HEK293 (cell line): Measurements from ENCODE around the gene CNTFR.

ENCODE experiments used
- CTCF ChIA-PET: fragments of 350-600 bp; formaldehyde crosslinking; extraction: SDS; loops from one replicate; lab custom pipeline; 2021; ENCODE audit warnings: antibody characterized with exemption; lab: Yijun Ruan, JAX
- POLR2A ChIA-PET: fragments of 300-600 bp; formaldehyde crosslinking; extraction: SDS; loops from one replicate; lab custom pipeline; 2020; ENCODE audit warnings: antibody characterized with exemption, inconsistent platforms; lab: Yijun Ruan, JAX
- H3K27ac ChIP-seq: fragments of 200-500 bp; sonication (Bioruptor generic); 2 replicates; pipeline ENCODE4 v1.5.1; 2014; ENCODE audit warnings: low read depth, low read length, control low read depth, inconsistent platforms; ENCODE audit errors: extremely low read depth
- H3K36me3 ChIP-seq, 2 experiments: fragments of 200-500 bp in 1 of 2; sonication (Bioruptor generic) in 1 of 2; 1 replicate in 1 of 2; 2 replicates in 1 of 2; pipeline ENCODE4 v1.5.1; 2014 to 2017; ENCODE audit warnings: inconsistent platforms in 2 of 2, low read length in 2 of 2; ENCODE audit not compliant: control insufficient read depth in 2 of 2, insufficient read depth in 1 of 2
- H3K4me1 ChIP-seq: fragments of 200-500 bp; sonication (Bioruptor generic); 2 replicates; pipeline ENCODE4 v1.5.1; 2014; ENCODE audit warnings: mild to moderate bottlenecking, low read length, inconsistent platforms; ENCODE audit not compliant: control insufficient read depth, insufficient read depth
- H3K4me3 ChIP-seq: 2 replicates; pipeline ENCODE4 v1.5.1; 2011; ENCODE audit warnings: low read depth, mild to moderate bottlenecking, control low read depth, low read length, moderate library complexity
- H3K9me3 ChIP-seq: fragments of 200-500 bp; sonication (Bioruptor generic); 2 replicates; pipeline ENCODE4 v1.5.1; 2014; ENCODE audit warnings: low read depth, low read length, inconsistent platforms; ENCODE audit not compliant: control insufficient read depth, insufficient read depth
- GLIS1 ChIP-seq: fragments of 450-650 bp; formaldehyde crosslinking; IDR thresholded peaks from 2 replicates; pipeline ENCODE4 v1.5.1; 2016; ENCODE audit warnings: missing biosample characterization, missing genetic modification characterization
- SALL2 ChIP-seq: fragments of 450-650 bp; formaldehyde crosslinking; IDR thresholded peaks from 2 replicates; pipeline ENCODE4 v1.5.0; 2017; ENCODE audit warnings: missing biosample characterization, mild to moderate bottlenecking, missing genetic modification characterization, borderline replicate concordance
- ZEB2 ChIP-seq: fragments of 450-650 bp; formaldehyde crosslinking; IDR thresholded peaks from 2 replicates; pipeline ENCODE4 v1.5.1; 2016; ENCODE audit warnings: missing biosample characterization, missing genetic modification characterization
- ZFHX2 ChIP-seq: fragments of 450-650 bp; formaldehyde crosslinking; conservative IDR thresholded peaks from 2 replicates; pipeline ENCODE4 v1.5.1; 2016; ENCODE audit warnings: missing biosample characterization, missing genetic modification characterization
- ZNF133 ChIP-seq: fragments of 450-650 bp; formaldehyde crosslinking; IDR thresholded peaks from 2 replicates; pipeline ENCODE4 v1.5.1; 2016; ENCODE audit warnings: missing biosample characterization, missing genetic modification characterization
- ZNF23 ChIP-seq: fragments of 450-650 bp; formaldehyde crosslinking; IDR thresholded peaks from 2 replicates; pipeline ENCODE4 v1.5.1; 2016; ENCODE audit warnings: missing biosample characterization, missing genetic modification characterization, borderline replicate concordance
- ZNF24 ChIP-seq: fragments of 450-650 bp; formaldehyde crosslinking; IDR thresholded peaks from 2 replicates; pipeline ENCODE4 v1.5.1; 2016; ENCODE audit warnings: missing biosample characterization, missing genetic modification characterization
- ZNF292 ChIP-seq: fragments of 450-650 bp; formaldehyde crosslinking; IDR thresholded peaks from 2 replicates; pipeline ENCODE4 v1.5.1; 2016; ENCODE audit warnings: low read depth, missing biosample characterization, missing genetic modification characterization, borderline replicate concordance
- ZNF311 ChIP-seq: fragments of 450-650 bp; formaldehyde crosslinking; IDR thresholded peaks from 2 replicates; pipeline ENCODE4 v1.5.1; 2017; ENCODE audit warnings: missing biosample characterization, missing genetic modification characterization, borderline replicate concordance
- ZNF350 ChIP-seq: fragments of 450-650 bp; formaldehyde crosslinking; IDR thresholded peaks from 2 replicates; pipeline ENCODE4 v1.5.0; 2017; ENCODE audit warnings: missing biosample characterization, mild to moderate bottlenecking, missing genetic modification characterization
- ZNF416 ChIP-seq: fragments of 450-650 bp; formaldehyde crosslinking; IDR thresholded peaks from 2 replicates; pipeline ENCODE4 v1.5.1; 2016; ENCODE audit warnings: missing biosample characterization, missing genetic modification characterization
- ZNF426 ChIP-seq: fragments of 450-650 bp; formaldehyde crosslinking; IDR thresholded peaks from 2 replicates; pipeline ENCODE4 v1.5.1; 2017; ENCODE audit warnings: missing biosample characterization, missing genetic modification characterization, mild to moderate bottlenecking, inconsistent platforms, moderate library complexity
- ZNF48 ChIP-seq: fragments of 450-650 bp; formaldehyde crosslinking; IDR thresholded peaks from 2 replicates; pipeline ENCODE4 v1.5.1; 2016; ENCODE audit warnings: missing biosample characterization, missing genetic modification characterization
- ZNF501 ChIP-seq: fragments of 450-650 bp; formaldehyde crosslinking; IDR thresholded peaks from 2 replicates; pipeline ENCODE4 v1.5.1; 2016; ENCODE audit warnings: missing biosample characterization, missing genetic modification characterization
- ZNF571 ChIP-seq: fragments of 450-650 bp; formaldehyde crosslinking; IDR thresholded peaks from 2 replicates; pipeline ENCODE4 v1.5.0; 2017; ENCODE audit warnings: missing biosample characterization, missing genetic modification characterization
- ZNF664 ChIP-seq: fragments of 450-650 bp; formaldehyde crosslinking; IDR thresholded peaks from 2 replicates; pipeline ENCODE4 v1.5.1; 2016; ENCODE audit warnings: missing biosample characterization, missing genetic modification characterization
- ZNF692 ChIP-seq: fragments of 450-650 bp; formaldehyde crosslinking; IDR thresholded peaks from 2 replicates; pipeline ENCODE4 v1.5.1; 2016; ENCODE audit warnings: missing biosample characterization, missing genetic modification characterization
- ZNF776 ChIP-seq: fragments of 450-650 bp; formaldehyde crosslinking; IDR thresholded peaks from 2 replicates; pipeline ENCODE4 v1.5.0; 2017; ENCODE audit warnings: missing biosample characterization, missing genetic modification characterization, borderline replicate concordance
- ZNF785 ChIP-seq: fragments of 450-650 bp; formaldehyde crosslinking; IDR thresholded peaks from 2 replicates; pipeline ENCODE4 v1.5.1; 2016; ENCODE audit warnings: missing biosample characterization, missing genetic modification characterization
- TF ChIP-seq, protein P1 (sequence below): fragments of 450-650 bp; formaldehyde crosslinking; IDR thresholded peaks from 2 replicates; pipeline ENCODE4 v1.5.1; 2017; ENCODE audit warnings: missing biosample characterization, missing genetic modification characterization
- TF ChIP-seq, protein P2 (sequence below): fragments of 450-650 bp; formaldehyde crosslinking; IDR thresholded peaks from 2 replicates; pipeline ENCODE4 v1.5.1; 2016; ENCODE audit warnings: missing biosample characterization, missing genetic modification characterization, borderline replicate concordance
- TF ChIP-seq, protein P3 (sequence below): fragments of 450-650 bp; formaldehyde crosslinking; IDR thresholded peaks from 2 replicates; pipeline ENCODE4 v1.5.1; 2016; ENCODE audit warnings: missing biosample characterization, missing genetic modification characterization

Gene CNTFR

DNA sequence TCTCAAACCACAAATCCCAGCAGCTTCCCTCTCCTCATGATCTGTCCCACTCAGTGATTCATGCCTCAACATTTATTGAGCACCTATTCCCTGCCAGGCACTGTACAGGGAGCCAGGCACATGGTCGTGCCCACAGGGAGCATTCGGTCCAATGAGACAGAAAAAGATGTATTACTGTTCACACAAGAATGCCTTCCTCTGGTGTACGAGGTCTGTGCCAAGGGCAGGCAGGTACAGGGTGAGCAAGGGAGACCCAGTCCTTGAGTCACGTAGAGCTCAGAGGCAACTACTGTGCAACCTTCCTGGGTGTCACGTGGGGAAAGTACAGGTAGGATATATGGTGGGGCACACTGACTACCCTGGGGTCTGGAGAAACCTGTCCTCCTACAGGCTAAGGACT lies 4.6 kb downstream of the CNTFR start:
- CTCF ChIA-PET, result interaction anchor here (1.5 to 3.2 kb wide), 2 partner anchors 23 to 36 kb away, joined by 4 to 16 read pairs; no protein-coding TSS in a partner anchor

DNA sequence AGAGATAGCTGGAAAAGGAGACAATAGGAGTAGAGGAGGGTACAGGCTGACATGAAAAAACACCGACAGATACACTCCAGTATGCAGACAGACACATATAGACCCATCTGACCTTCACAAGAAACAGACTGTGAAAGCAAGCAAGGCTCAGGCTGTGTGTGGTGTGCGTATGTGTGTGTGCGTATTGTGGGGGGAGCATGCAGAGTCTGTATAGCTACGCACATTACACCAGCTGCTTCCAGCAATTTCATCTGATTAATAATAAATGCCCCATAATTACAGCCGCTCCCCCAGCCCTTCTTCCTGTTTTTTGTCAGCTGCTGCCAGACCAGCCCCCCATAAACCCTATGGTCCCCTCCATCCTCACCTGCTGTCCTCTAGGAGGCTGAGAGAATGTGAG lies 6.7 kb downstream of the CNTFR start:
- H3K4me3 ChIP-seq, result no peak overlapping the region
- no peak overlapping the region for H3K27ac ChIP-seq
- no peaks in the 10 kb centered on the region for H3K4me1 ChIP-seq
- CTCF ChIA-PET, result interaction anchor here (0.9 to 5.3 kb wide), 5 partner anchors 9 to 179 kb away, joined by 3 to 40 read pairs (median 10); no protein-coding TSS in a partner anchor
- H3K36me3 ChIP-seq, result no peaks in the 10 kb centered on the region
- TF ChIP-seq ZNF133, result no peak
- no peak for TF ChIP-seq ZNF350 (tag by site-specific recombination)
- no peak for TF ChIP-seq ZNF311
- TF ChIP-seq ZNF416 (tag by site-specific recombination), result no peak
- TF ChIP-seq ZNF23, result no peak
- POLR2A ChIA-PET, result interaction anchor here (0.6 to 0.7 kb wide), 2 partner anchors 52 to 179 kb away, joined by 3 to 5 read pairs; no protein-coding TSS in a partner anchor
- no peaks in the 10 kb centered on the region for H3K9me3 ChIP-seq

More for the DNA sequence above, 4.6 kb downstream of the CNTFR start:
- H3K36me3 ChIP-seq, result no peaks in the 10 kb centered on the region
- TF ChIP-seq ZNF426 (tag by site-specific recombination) (no peak), ZNF48 (tag by site-specific recombination) (no peak), ZEB2 (tag by site-specific recombination) (no peak), ZNF24 (tag by site-specific recombination) (no peak)
- TF ChIP-seq, protein P1, sequence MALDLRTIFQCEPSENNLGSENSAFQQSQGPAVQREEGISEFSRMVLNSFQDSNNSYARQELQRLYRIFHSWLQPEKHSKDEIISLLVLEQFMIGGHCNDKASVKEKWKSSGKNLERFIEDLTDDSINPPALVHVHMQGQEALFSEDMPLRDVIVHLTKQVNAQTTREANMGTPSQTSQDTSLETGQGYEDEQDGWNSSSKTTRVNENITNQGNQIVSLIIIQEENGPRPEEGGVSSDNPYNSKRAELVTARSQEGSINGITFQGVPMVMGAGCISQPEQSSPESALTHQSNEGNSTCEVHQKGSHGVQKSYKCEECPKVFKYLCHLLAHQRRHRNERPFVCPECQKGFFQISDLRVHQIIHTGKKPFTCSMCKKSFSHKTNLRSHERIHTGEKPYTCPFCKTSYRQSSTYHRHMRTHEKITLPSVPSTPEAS, result no peak
- no peaks in the 10 kb centered on the region for H3K4me1 ChIP-seq
- H3K4me3 ChIP-seq, result no peak overlapping the region
- H3K27ac ChIP-seq, result no peak overlapping the region
- H3K9me3 ChIP-seq, result no peaks in the 10 kb centered on the region
- POLR2A ChIA-PET, result no interaction called here

DNA sequence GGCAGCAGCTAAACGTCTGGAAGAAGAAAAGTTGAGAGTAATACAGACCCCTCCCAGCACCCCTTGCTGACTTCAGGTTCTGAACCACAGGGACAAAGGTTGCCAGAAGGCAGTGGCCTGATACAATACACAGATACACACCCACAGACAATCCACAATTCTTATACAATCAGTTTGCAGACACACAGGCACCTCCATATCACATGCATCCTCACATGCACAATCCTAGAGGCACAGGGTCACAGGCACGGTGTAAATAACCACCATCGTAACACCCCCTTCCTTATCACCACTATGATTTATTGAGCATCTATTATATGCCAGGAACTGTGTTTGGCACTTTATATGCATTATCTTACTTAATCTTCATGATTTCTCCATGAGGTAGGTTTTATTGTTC lies 8.2 kb downstream of the CNTFR start:
- no peak overlapping the region for H3K4me3 ChIP-seq
- no peaks in the 10 kb centered on the region for H3K4me1 ChIP-seq
- no peaks in the 10 kb centered on the region for H3K9me3 ChIP-seq
- H3K36me3 ChIP-seq, result no peaks in the 10 kb centered on the region
- ChIA-PET CTCF (interaction anchor here (1.5 to 5.3 kb wide), 5 partner anchors 10 to 34 kb away, joined by 3 to 40 read pairs (median 10); no protein-coding TSS in a partner anchor), POLR2A (no interaction called here)
- TF ChIP-seq ZNF785 (no peak), ZNF664 (tag by site-specific recombination) (peak; percentile 84)
- no peak overlapping the region for H3K27ac ChIP-seq

GRCh38 chr9:34580358-34580757 lies 9.2 kb downstream of the CNTFR start:
- POLR2A ChIA-PET, result interaction anchor here (0.9 kb wide), 1 partner anchor 57 kb away, joined by 3 read pairs; the partner anchor contains the start of gene SIGMAR1
- Histone ChIP-seq H3K36me3 (no peaks in the 10 kb centered on the region), H3K9me3 (no peaks in the 10 kb centered on the region), H3K4me3 (no peak overlapping the region), H3K27ac (no peak overlapping the region), H3K4me1 (no peaks in the 10 kb centered on the region)
- CTCF ChIA-PET, result interaction anchor here (0.5 to 5.3 kb wide), 7 partner anchors 11 to 78 kb away, joined by 3 to 40 read pairs (median 3); no protein-coding TSS in a partner anchor
- TF ChIP-seq, protein P2, sequence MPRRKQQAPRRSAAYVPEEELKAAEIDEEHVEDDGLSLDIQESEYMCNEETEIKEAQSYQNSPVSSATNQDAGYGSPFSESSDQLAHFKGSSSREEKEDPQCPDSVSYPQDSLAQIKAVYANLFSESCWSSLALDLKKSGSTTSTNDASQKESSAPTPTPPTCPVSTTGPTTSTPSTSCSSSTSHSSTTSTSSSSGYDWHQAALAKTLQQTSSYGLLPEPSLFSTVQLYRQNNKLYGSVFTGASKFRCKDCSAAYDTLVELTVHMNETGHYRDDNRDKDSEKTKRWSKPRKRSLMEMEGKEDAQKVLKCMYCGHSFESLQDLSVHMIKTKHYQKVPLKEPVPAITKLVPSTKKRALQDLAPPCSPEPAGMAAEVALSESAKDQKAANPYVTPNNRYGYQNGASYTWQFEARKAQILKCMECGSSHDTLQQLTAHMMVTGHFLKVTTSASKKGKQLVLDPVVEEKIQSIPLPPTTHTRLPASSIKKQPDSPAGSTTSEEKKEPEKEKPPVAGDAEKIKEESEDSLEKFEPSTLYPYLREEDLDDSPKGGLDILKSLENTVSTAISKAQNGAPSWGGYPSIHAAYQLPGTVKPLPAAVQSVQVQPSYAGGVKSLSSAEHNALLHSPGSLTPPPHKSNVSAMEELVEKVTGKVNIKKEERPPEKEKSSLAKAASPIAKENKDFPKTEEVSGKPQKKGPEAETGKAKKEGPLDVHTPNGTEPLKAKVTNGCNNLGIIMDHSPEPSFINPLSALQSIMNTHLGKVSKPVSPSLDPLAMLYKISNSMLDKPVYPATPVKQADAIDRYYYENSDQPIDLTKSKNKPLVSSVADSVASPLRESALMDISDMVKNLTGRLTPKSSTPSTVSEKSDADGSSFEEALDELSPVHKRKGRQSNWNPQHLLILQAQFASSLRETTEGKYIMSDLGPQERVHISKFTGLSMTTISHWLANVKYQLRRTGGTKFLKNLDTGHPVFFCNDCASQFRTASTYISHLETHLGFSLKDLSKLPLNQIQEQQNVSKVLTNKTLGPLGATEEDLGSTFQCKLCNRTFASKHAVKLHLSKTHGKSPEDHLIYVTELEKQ (tag by site-specific recombination), result no peak
- TF ChIP-seq SALL2, result no peak
- TF ChIP-seq GLIS1 (tag by site-specific recombination), result no peak
- no peak for TF ChIP-seq ZNF776
- TF ChIP-seq, protein P3, sequence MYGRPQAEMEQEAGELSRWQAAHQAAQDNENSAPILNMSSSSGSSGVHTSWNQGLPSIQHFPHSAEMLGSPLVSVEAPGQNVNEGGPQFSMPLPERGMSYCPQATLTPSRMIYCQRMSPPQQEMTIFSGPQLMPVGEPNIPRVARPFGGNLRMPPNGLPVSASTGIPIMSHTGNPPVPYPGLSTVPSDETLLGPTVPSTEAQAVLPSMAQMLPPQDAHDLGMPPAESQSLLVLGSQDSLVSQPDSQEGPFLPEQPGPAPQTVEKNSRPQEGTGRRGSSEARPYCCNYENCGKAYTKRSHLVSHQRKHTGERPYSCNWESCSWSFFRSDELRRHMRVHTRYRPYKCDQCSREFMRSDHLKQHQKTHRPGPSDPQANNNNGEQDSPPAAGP (tag by site-specific recombination), result no peak
- no peak for TF ChIP-seq ZNF692
- no peak for TF ChIP-seq ZNF292 (tag by site-specific recombination)
- TF ChIP-seq ZNF571, result no peak
- TF ChIP-seq ZFHX2 (tag by site-specific recombination), result no peak
- no peak for TF ChIP-seq ZNF501 (tag by site-specific recombination)
